ENCODE data around the gene DUSP28. TPM values are rescaled to one million over a fixed set of nuclear protein-coding genes. Genes with fewer than 3 reads are reported as not detected.

DUSP28 gene
- total and polyA plus RNA-seq, 2 of the 13 experiments (the other 11 are each of a cell fraction or from before 2014, with no cell fraction given), result 5.2 to 8.6 TPM

GRCh38 chr2:240560480-240561324, 545 bp downstream of the DUSP28 start (continued):
- peak; percentile 76; the same call in 1 of the 2 replicates for TF ChIP-seq GFI1 (CRISPR knock-in tag; IDR thresholded peaks at IDR 0.05; ENCODE audit: borderline replicate concordance)
- TF ChIP-seq ATF7 (IDR thresholded peaks at IDR 0.05), result no peak
- TF ChIP-seq ATF7 (CRISPR knock-in tag; IDR thresholded peaks at IDR 0.05), result no peak
- TF ChIP-seq ZBTB34 (CRISPR knock-in tag; IDR thresholded peaks at IDR 0.05), result no peak
- peak; percentile 20; the same call in 1 of the 2 replicates for TF ChIP-seq ZNF503 (CRISPR knock-in tag; IDR thresholded peaks at IDR 0.05)
- TF ChIP-seq TOPORS (CRISPR knock-in tag; IDR thresholded peaks at IDR 0.05), result peak; percentile 85
- TF ChIP-seq PAF1 (CRISPR knock-in tag; IDR thresholded peaks at IDR 0.05), result no peak
- peak; percentile 30; the same call in 1 of the 2 replicates for TF ChIP-seq HDAC2 (CRISPR knock-in tag; IDR thresholded peaks at IDR 0.05)
- no peak for TF ChIP-seq SMYD3 (CRISPR knock-in tag; IDR thresholded peaks at IDR 0.05)
- TF ChIP-seq SP5 (CRISPR knock-in tag; IDR thresholded peaks at IDR 0.05; ENCODE audit: borderline replicate concordance, low read depth), result peak; percentile 66
- TF ChIP-seq FOSL2 (CRISPR knock-in tag; IDR thresholded peaks at IDR 0.05), result no peak; the same call in 1 of the 2 replicates
- peak; percentile 93; the same call in 1 of the 2 replicates for TF ChIP-seq TOE1 (CRISPR knock-in tag; IDR thresholded peaks at IDR 0.05)
- TF ChIP-seq ZNF652 (CRISPR knock-in tag; IDR thresholded peaks at IDR 0.05; ENCODE audit: borderline replicate concordance, low read depth), result no peak
- no peak for TF ChIP-seq PAWR (CRISPR knock-in tag; IDR thresholded peaks at IDR 0.05; ENCODE audit: borderline replicate concordance)
- TF ChIP-seq STAG1 (CRISPR knock-in tag; IDR thresholded peaks at IDR 0.05), result no peak
- TF ChIP-seq KAT8 (CRISPR knock-in tag; IDR thresholded peaks at IDR 0.05), result peak; percentile 89; the same call in 1 of the 2 replicates
- TF ChIP-seq ZSCAN29 (CRISPR knock-in tag; conservative IDR thresholded peaks at IDR 0.05), result no peak
- TF ChIP-seq ZNF280B (CRISPR knock-in tag; IDR thresholded peaks at IDR 0.05; ENCODE audit: borderline replicate concordance), result no peak; the same call in 1 of the 2 replicates
- no peak; the same call in 1 of the 2 replicates for TF ChIP-seq MAFG (CRISPR knock-in tag; IDR thresholded peaks at IDR 0.05)
- TF ChIP-seq ZSCAN20 (CRISPR knock-in tag; IDR thresholded peaks at IDR 0.05; ENCODE audit: borderline replicate concordance), result peak; percentile 91
- no peak for TF ChIP-seq CAMTA2 (CRISPR knock-in tag; IDR thresholded peaks at IDR 0.05; ENCODE audit: borderline replicate concordance)
- no peak for TF ChIP-seq MAFF (IDR thresholded peaks at IDR 0.05; ENCODE audit: low read depth, low read length)
- TF ChIP-seq XRCC5 (optimal IDR thresholded peaks at IDR 0.05; ENCODE audit: low read length), result peak; percentile 44
- peak; percentile 72 for TF ChIP-seq YY1 (IDR thresholded peaks at IDR 0.05; ENCODE audit: insufficient read depth, insufficient replicate concordance, low read depth, low read length)
- peak; percentile 19 for TF ChIP-seq PHF5A (CRISPR knock-in tag; IDR thresholded peaks at IDR 0.05; ENCODE audit: low read depth, unreplicated experiment)
- no peak for TF ChIP-seq ZNF775 (CRISPR knock-in tag; IDR thresholded peaks at IDR 0.05; ENCODE audit: borderline replicate concordance)
- TF ChIP-seq ZNF563 (CRISPR knock-in tag; IDR thresholded peaks at IDR 0.05), result peak; percentile 99
